ENCODE data around the gene IDH1.

- TF ChIP-seq POLR2A (IDR thresholded peaks at IDR 0.05) (no peak), CTCF (IDR thresholded peaks at IDR 0.05) (no peak)
Measured at GRCh38 chr2:208265801-208266552, 11.1 kb upstream of the IDH1 start, which contains the start of gene PIKFYVE.

Measured in lower leg skin (tissue), 3 donors.